NCI-H460 (cell line): Measurements from ENCODE around the gene OR2T10. TPM values are rescaled to one million over a fixed set of nuclear protein-coding genes. Genes with fewer than 3 reads are reported as not detected.
"Not testable (repeated sequence)": the region's sequence is repeated elsewhere in the genome, so short reads cannot be mapped to it uniquely, and the experiment has no call there.

Source experiments
- DNase-seq: peaks from one replicate; pipeline ENCODE4 v3.0.0-alpha.2; 2016; ENCODE audit warnings: low read depth; ENCODE audit errors: extremely low read depth
- small RNA-seq, 2 experiments: library from RNA; depleted of rRNA; stranded (forward); fragments of <200 nt; gene quantifications; one replicate each; pipeline ENCODE3, GENCODE V24; 2014
- total RNA-seq: library from RNA; depleted of rRNA; stranded (reverse); fragments of >200 nt; shearing (Covaris generic); gene quantifications from 2 replicates; pipeline ENCODE4 v1.2.3, GENCODE V29; 2014; rRNA removed

Gene OR2T10
- total RNA-seq, 1 experiment from 2014 or later, result not detected

- DNase-seq, result no peak
These were observed 885 bp downstream of the OR2T10 start for GRCh38 chr1:248596615-248597014.

DNA sequence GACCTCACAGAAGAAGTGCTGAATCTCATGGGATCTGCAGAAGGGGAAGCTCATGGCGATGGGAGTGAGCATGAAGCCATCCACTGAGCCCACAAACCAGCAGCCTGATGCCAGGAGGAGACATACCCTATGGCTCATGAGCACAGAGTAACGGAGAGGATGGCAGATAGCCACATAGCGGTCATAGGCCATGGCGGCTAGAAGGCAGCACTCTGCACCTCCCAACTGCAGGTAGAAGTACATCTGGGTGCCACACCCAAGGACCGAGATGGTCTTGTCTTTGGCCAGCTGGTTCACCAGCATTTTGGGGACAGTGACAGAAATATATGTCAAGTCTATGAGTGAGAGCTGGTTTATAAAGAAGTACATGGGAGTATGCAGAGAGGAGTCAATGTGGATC, 4.3 kb downstream of the OR2T10 start:
- DNase-seq, result no peak

- no peak for DNase-seq
These were observed 4.8 kb downstream of the OR2T10 start for GRCh38 chr1:248592655-248593054.

- DNase-seq, result no peak
These were observed 7.4 kb downstream of the OR2T10 start for GRCh38 chr1:248590055-248590454.

DNA sequence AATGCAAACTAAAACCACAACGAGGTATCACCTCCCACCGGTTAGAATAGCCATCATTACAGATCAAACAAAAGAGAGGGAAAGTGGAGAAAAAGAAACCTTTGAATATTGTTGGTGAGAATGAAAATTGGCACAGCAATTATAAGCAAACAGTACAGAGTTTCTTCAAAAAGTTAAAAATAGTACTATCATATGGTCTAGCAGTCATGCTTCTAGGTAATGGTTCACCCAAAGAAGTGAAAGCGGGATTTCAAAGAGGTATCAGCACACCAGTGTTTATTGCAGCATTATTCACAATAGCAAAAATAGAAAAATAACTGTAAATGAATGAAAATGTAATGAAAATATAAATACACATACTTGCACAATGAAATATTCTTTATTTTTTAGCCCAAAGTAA, 8.2 kb downstream of the OR2T10 start:
- no peak for DNase-seq

GRCh38 chr1:248585266-248585665, 12.2 kb downstream of the OR2T10 start:
- no peak for DNase-seq

GRCh38 chr1:248576260-248576980, 21.1 kb downstream of the OR2T10 start:
- no peak for DNase-seq

DNA sequence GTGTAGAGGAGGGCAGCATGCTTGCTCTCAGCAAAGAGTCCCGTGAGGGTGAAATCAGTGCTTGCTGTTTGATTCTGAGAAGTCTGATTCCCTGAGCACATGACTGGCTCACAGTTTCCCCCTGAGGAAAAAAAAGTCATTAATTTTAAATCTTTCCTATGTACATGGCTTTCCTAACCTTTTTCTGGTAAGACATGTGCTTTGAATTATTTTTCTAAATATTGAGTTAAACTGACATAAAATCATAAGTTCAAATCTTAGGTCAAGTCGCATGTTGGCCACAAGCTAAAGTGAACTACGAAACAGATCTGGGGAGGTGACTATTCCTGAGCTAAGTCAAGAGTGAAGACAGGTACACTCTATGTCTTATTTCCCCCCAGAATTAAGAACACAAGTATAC, 22.8 kb downstream of the OR2T10 start, which contains the start of gene OR2T34:
TSS of gene OR2T34 (minus strand) at position 101 of the 400 bp plus-strand sequence. CDS start at position 101, 0 bp downstream.
- not testable (repeated sequence) for DNase-seq

DNA sequence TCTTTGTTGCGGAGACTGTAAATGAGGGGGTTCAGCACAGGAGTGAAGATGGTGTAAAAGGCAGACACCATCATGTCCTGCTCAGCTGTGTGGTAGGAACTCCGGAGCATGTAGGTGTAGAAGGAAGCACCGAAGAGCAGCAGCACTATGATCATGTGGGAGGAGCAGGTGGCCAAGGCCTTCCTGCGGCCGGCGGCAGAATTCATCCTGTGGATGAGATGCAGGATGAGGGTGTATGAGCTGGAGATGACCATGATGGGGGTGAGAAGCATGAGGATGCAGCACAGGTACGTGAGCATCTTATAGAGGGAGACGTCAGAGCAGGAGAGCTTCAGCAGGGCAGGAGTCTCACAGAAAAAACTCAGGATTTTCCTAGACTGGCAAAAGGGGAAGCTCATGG, 23.6 kb downstream of the OR2T10 start:
- DNase-seq, result not testable (repeated sequence)

GRCh38 chr1:248572049-248572448, 25.5 kb downstream of the OR2T10 start:
- DNase-seq, result not testable (repeated sequence)

GRCh38 chr1:248570811-248571210, 26.7 kb downstream of the OR2T10 start:
- not testable (repeated sequence) for DNase-seq

GRCh38 chr1:248569049-248569448, 28.5 kb downstream of the OR2T10 start:
- not testable (repeated sequence) for DNase-seq

- not testable (repeated sequence) for DNase-seq
These were observed 31.7 kb downstream of the OR2T10 start for GRCh38 chr1:248565530-248566373.

DNA sequence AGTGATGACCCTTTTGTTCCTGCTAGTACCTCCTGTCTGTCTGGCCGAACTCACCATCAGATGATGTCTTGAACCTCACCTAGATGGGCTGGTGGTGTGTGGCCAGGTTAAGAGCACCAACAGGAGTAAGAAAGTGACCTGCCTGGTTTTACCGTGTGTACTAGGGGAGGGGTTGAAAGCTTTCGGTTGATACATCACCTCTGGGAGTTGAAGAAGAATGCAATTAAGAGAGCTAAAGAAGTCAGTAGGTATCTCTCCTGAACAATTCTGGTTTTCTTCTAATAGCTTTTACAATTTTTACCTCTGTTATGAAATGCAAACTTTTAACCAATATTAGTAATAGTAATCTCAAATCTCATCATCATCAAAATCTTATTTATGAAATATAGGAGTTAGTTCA, 34.8 kb downstream of the OR2T10 start, which contains the start of gene OR2T29:
TSS of gene OR2T29 (minus strand) at position 101 of the 400 bp plus-strand sequence. CDS start 3,281 bp downstream, outside the sequence.
- DNase-seq, result not testable (repeated sequence)

DNA sequence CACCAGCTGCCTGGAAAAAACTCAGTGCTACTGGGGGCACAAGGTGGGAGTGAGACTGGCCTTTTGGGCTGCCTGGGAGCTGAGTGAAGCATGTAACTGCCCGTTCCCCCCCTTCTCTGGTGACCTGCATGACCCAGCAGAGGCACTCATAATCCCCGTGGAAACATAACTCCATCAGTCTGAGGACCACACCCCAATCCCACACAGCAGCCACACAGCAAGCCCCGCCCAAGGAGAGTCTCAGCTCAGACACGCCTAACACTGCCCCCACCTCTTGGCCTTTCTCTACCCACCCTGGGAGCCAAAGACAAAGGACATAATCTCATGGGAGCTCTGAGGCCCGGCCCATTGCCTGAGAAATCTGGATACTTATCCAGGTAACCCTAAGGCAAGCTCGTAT, 46.5 kb downstream of the OR2T10 start:
- DNase-seq, result not testable (repeated sequence)

- DNase-seq, result not testable (repeated sequence)
These were observed 50.1 kb downstream of the OR2T10 start for GRCh38 chr1:248547383-248547782.

Small RNAs within 50 kb of the gene (small RNA-seq; reads per million reads assigned to genes)
- 0 reads per million in 2 experiments for gene RF00019

Other genes starting within 250 kb of the OR2T10 start
- gene OR14C36, start 248.9 kb downstream of the OR2T10 start, total RNA-seq, result not detected in 2 replicates
- gene OR2T4, start 236.0 kb downstream of the OR2T10 start, total RNA-seq, result not detected in 2 replicates
- not detected in 2 replicates for gene OR2T6, start 222.0 kb downstream of the OR2T10 start, total RNA-seq
- gene OR2T1, start 194.7 kb downstream of the OR2T10 start, total RNA-seq, result not detected in 2 replicates
- not detected in 2 replicates for gene OR2T2, start 152.1 kb downstream of the OR2T10 start, total RNA-seq
- gene OR2T3, start 124.3 kb downstream of the OR2T10 start, total RNA-seq, result not detected in 2 replicates
- gene OR2T5, start 109.1 kb downstream of the OR2T10 start, total RNA-seq, result not detected in 2 replicates
- not detected in 2 replicates for gene OR2G6, start 89.6 kb downstream of the OR2T10 start, total RNA-seq
- gene OR2T29, start 34.9 kb downstream of the OR2T10 start, total RNA-seq, result not detected in 2 replicates
- gene OR2T34, start 22.9 kb downstream of the OR2T10 start, total RNA-seq, result not detected in 2 replicates
- gene OR2T11, start 37.4 kb upstream of the OR2T10 start, total RNA-seq, result not detected in 2 replicates
- gene OR2T35, start 47.6 kb upstream of the OR2T10 start, total RNA-seq, result not detected in 2 replicates
- not detected in 2 replicates for gene OR2T27, start 57.8 kb upstream of the OR2T10 start, total RNA-seq
- not detected in 2 replicates for gene OR14I1, start 105.1 kb upstream of the OR2T10 start, total RNA-seq
- gene LYPD8, start 158.1 kb upstream of the OR2T10 start, total RNA-seq, result not detected in 2 replicates
- gene SH3BP5L, start 228.2 kb upstream of the OR2T10 start, total RNA-seq, result 20.5 and 23.6 TPM in 2 replicates
- 33.0 and 38.6 TPM in 2 replicates for gene ZNF672, start 240.5 kb upstream of the OR2T10 start, total RNA-seq